Neural cell (in vitro differentiated cells): ENCODE measurements around the gene CPNE6. TPM values are rescaled to one million over a fixed set of nuclear protein-coding genes. Genes with fewer than 3 reads are reported as not detected.

Experiments
- H2AFZ ChIP-seq: fragments of 200-600, 300-800 bp; sonication (generic), shearing (Covaris generic); 2 replicates; pipeline ENCODE4 v1.6.0; 2014; ENCODE audit warnings: low read depth, mild to moderate bottlenecking, antibody characterized with exemption, low read length, moderate library complexity
- H3F3A ChIP-seq: fragments of 200-600 bp; shearing (Covaris generic); 2 replicates; pipeline ENCODE4 v1.6.1; 2016; ENCODE audit warnings: mild to moderate bottlenecking, moderate library complexity, mixed read lengths, antibody characterized with exemption, low read length; ENCODE audit not compliant: insufficient read depth, poor library complexity, severe bottlenecking
- H3K27ac ChIP-seq: fragments of 200-600, 300-800 bp; sonication (generic), shearing (Covaris generic); 2 replicates; pipeline ENCODE4 v1.5.1; 2014; ENCODE audit warnings: mild to moderate bottlenecking, low read length, moderate library complexity
- H3K27me3 ChIP-seq: fragments of 300-800, 200-600 bp; sonication (generic), shearing (Covaris generic); 2 replicates; pipeline ENCODE4 v1.6.0; 2014; ENCODE audit warnings: mild to moderate bottlenecking, low read depth, low read length, moderate library complexity; ENCODE audit not compliant: insufficient read depth
- H3K36me3 ChIP-seq: fragments of 300-800, 200-600 bp; sonication (generic), shearing (Covaris generic); 2 replicates; pipeline ENCODE4 v1.5.1; 2014; ENCODE audit warnings: mild to moderate bottlenecking, antibody characterized with exemption, low read length, moderate library complexity; ENCODE audit not compliant: insufficient read depth
- H3K4me2 ChIP-seq: fragments of 300-800, 200-600 bp; sonication (generic), shearing (Covaris generic); 2 replicates; pipeline ENCODE4 v1.6.0; 2014; ENCODE audit warnings: mild to moderate bottlenecking, low read length
- H3K4me3 ChIP-seq: fragments of 300-800, 200-600 bp; sonication (generic), shearing (Covaris generic); 2 replicates; pipeline ENCODE4 v1.5.1; 2014; ENCODE audit warnings: mild to moderate bottlenecking, low read length, moderate library complexity
- H3K79me2 ChIP-seq: fragments of 200-600 bp; shearing (Covaris generic); replicated peaks from 2 replicates; pipeline ENCODE4 v1.6.0; 2014; ENCODE audit warnings: mild to moderate bottlenecking, low read length, moderate library complexity; ENCODE audit not compliant: insufficient read depth
- H3K9ac ChIP-seq: fragments of 300-800, 200-600 bp; sonication (generic), shearing (Covaris generic); 2 replicates; pipeline ENCODE4 v1.6.1; 2016; ENCODE audit warnings: mild to moderate bottlenecking, low read length, mixed read lengths
- H3K9me2 ChIP-seq: fragments of 200-600 bp; shearing (Covaris generic); 2 replicates; pipeline ENCODE4 v1.6.1; 2016; ENCODE audit warnings: mild to moderate bottlenecking, low read length, mixed read lengths; ENCODE audit not compliant: insufficient read depth
- H3K9me3 ChIP-seq: fragments of 200-600, 300-800 bp; sonication (generic), shearing (Covaris generic); 2 replicates; pipeline ENCODE4 v1.6.1; 2016; ENCODE audit warnings: mild to moderate bottlenecking, mixed run types, low read length, moderate library complexity, mixed read lengths
- H4K20me1 ChIP-seq: fragments of 200-600 bp; shearing (Covaris generic); 2 replicates; pipeline ENCODE4 v1.6.1; 2016; ENCODE audit warnings: mild to moderate bottlenecking, mixed run types; ENCODE audit not compliant: insufficient read depth
- CTCF ChIP-seq: fragments of 450-650 bp; IDR thresholded peaks from 2 replicates; pipeline ENCODE4 v1.5.1; 2014; ENCODE audit warnings: antibody characterized with exemption, mild to moderate bottlenecking, moderate library complexity; ENCODE audit not compliant: poor library complexity, severe bottlenecking
- EP300 ChIP-seq: fragments of 450-650 bp; conservative IDR thresholded peaks from 2 replicates; pipeline ENCODE4 v1.6.1; 2014; ENCODE audit warnings: antibody characterized with exemption, mild to moderate bottlenecking, moderate library complexity; ENCODE audit not compliant: poor library complexity, severe bottlenecking
- EZH2 ChIP-seq: fragments of 200-600, 300-800 bp; shearing (Covaris generic), sonication (generic); IDR thresholded peaks from 2 replicates; pipeline ENCODE4 v1.6.1; 2014; ENCODE audit warnings: antibody characterized with exemption, low read length, borderline replicate concordance, mild to moderate bottlenecking; ENCODE audit not compliant: insufficient read depth, poor library complexity, severe bottlenecking
- MXI1 ChIP-seq: fragments of 450-650 bp; conservative IDR thresholded peaks from 2 replicates; pipeline ENCODE4 v1.6.1; 2014; ENCODE audit warnings: antibody characterized with exemption, mild to moderate bottlenecking; ENCODE audit not compliant: poor library complexity, severe bottlenecking
- POLR2AphosphoS5 ChIP-seq: IDR thresholded peaks from 2 replicates; pipeline ENCODE4 v1.6.1; 2012
- RAD21 ChIP-seq: fragments of 450-650 bp; conservative IDR thresholded peaks from 2 replicates; pipeline ENCODE4 v1.6.1; 2014; ENCODE audit warnings: antibody characterized with exemption, mild to moderate bottlenecking, moderate library complexity
- REST ChIP-seq: IDR thresholded peaks from 2 replicates; pipeline ENCODE4 v1.6.1; 2012; ENCODE audit warnings: borderline replicate concordance
- SMC3 ChIP-seq: fragments of 450-650 bp; conservative IDR thresholded peaks from 2 replicates; pipeline ENCODE4 v1.6.1; 2014; ENCODE audit warnings: antibody characterized with exemption, mild to moderate bottlenecking, moderate library complexity; ENCODE audit not compliant: poor library complexity
- TAF1 ChIP-seq: IDR thresholded peaks from 2 replicates; pipeline ENCODE4 v1.6.1; 2012; ENCODE audit warnings: low read depth
- polyA plus RNA-seq: library from polyadenylated mRNA; depleted of rRNA; stranded (reverse); fragments of >200 nt; gene quantifications from 2 replicates; pipeline ENCODE4 v1.2.3, GENCODE V29; 2014

The CPNE6 gene
- polyA plus RNA-seq, 1 donor from 2014 or later: 4.1 TPM

- Histone ChIP-seq H3K79me2 (no peaks in the 10 kb centered on the region), H3K27me3 (no peaks in the 10 kb centered on the region), H4K20me1 (no peaks in the 10 kb centered on the region), H3F3A (peaks cover 3% of the 10 kb centered on the region), H3K9me3 (no peaks in the 10 kb centered on the region), H3K9me2 (no peaks in the 10 kb centered on the region), H3K27ac (no peak overlapping the region), H3K36me3 (no peaks in the 10 kb centered on the region), H3K9ac (no peak overlapping the region), H2AFZ (no peak overlapping the region), H3K4me2 (no peak overlapping the region), H3K4me3 (no peak overlapping the region)
- TF ChIP-seq POLR2AphosphoS5: no peak
- no peak for TF ChIP-seq TAF1
- TF ChIP-seq EP300: no peak
- no peak for TF ChIP-seq MXI1
Observed at GRCh38 chr14:24076302-24076601, 4.9 kb downstream of the CPNE6 start.

- Histone ChIP-seq H3K9me3 (no peaks in the 10 kb centered on the region), H3K36me3 (no peaks in the 10 kb centered on the region), H3K79me2 (no peaks in the 10 kb centered on the region), H3K9me2 (no peaks in the 10 kb centered on the region), H3K27ac (peak overlapping the region; percentile 79), H3K9ac (no peak overlapping the region), H3K27me3 (no peaks in the 10 kb centered on the region), H3K4me2 (no peak overlapping the region), H3K4me3 (no peak overlapping the region), H2AFZ (no peak overlapping the region), H4K20me1 (no peaks in the 10 kb centered on the region), H3F3A (peaks cover 3% of the 10 kb centered on the region)
- TF ChIP-seq POLR2AphosphoS5 (no peak), REST (no peak), CTCF (no peak), SMC3 (no peak), MXI1 (no peak), TAF1 (no peak), EP300 (no peak), EZH2 (no peak), RAD21 (no peak)
Observed at GRCh38 chr14:24077086-24077485, 5.7 kb downstream of the CPNE6 start.

GRCh38 chr14:24078146-24078545 lies 6.8 kb downstream of the CPNE6 start:
- no peak for TF ChIP-seq SMC3
- no peak for TF ChIP-seq CTCF
- TF ChIP-seq MXI1: no peak
- no peak for TF ChIP-seq EZH2
- TF ChIP-seq RAD21: no peak
- TF ChIP-seq TAF1: no peak
- peak; percentile 69 for TF ChIP-seq EP300
- TF ChIP-seq REST: no peak
- peak; percentile 84 for TF ChIP-seq POLR2AphosphoS5
- Histone ChIP-seq H3K79me2 (no peaks in the 10 kb centered on the region), H3K9me3 (no peaks in the 10 kb centered on the region), H3K4me3 (peak overlapping the region; percentile 50), H3K36me3 (no peaks in the 10 kb centered on the region), H3K27me3 (no peaks in the 10 kb centered on the region), H3K9me2 (no peaks in the 10 kb centered on the region), H3F3A (peaks cover 3% of the 10 kb centered on the region), H3K27ac (peak overlapping the region; percentile 79), H2AFZ (no peak overlapping the region), H4K20me1 (no peaks in the 10 kb centered on the region), H3K9ac (peak overlapping the region; percentile 41), H3K4me2 (peak overlapping the region; percentile 45)
